ENCODE results near the gene SSH2.
"Not testable (repeated sequence)": the region's sequence is repeated elsewhere in the genome, so short reads cannot be mapped to it uniquely, and the experiment has no call there.

The SSH2 gene

GRCh38 chr17:29862951-29863350, 67.1 kb downstream of the SSH2 start:
- H3K79me2 ChIP-seq (ENCODE audit: low read length) = 0 out of 2 replicates have a peak, but pooled peaks cover 9% of the 10 kb centered on the region
- no peaks in the 10 kb centered on the region for H3K27me3 ChIP-seq (ENCODE audit: low read depth, low read length)

GRCh38 chr17:29862127-29862526, 67.9 kb downstream of the SSH2 start:
- Histone ChIP-seq H4K20me1 (ENCODE audit: insufficient read depth, low read length) (no peaks in the 10 kb centered on the region), H3K79me2 (ENCODE audit: low read length) (0 out of 2 replicates have a peak, but pooled peaks cover 9% of the 10 kb centered on the region), H3K36me3 (replicated peaks; ENCODE audit: low read depth, low read length) (no peaks in the 10 kb centered on the region), H2AFZ (ENCODE audit: low read depth, low read length) (no peak overlapping the region), H3K27ac (ENCODE audit: low read length) (no peak overlapping the region), H3K4me3 (ENCODE audit: low read length) (no peak overlapping the region), H3K4me1 (ENCODE audit: low read length) (peaks cover 7% of the 10 kb centered on the region), H3K27me3 (ENCODE audit: low read depth, low read length) (no peaks in the 10 kb centered on the region), H3K9me3 (ENCODE audit: insufficient read depth, low read length) (no peaks in the 10 kb centered on the region), H3K4me2 (ENCODE audit: low read length) (no peak overlapping the region), H3K9ac (ENCODE audit: low read length) (no peak overlapping the region)
- TF ChIP-seq CTCF (IDR thresholded peaks at IDR 0.05; ENCODE audit: low read depth, low read length) = no peak
- TF ChIP-seq EZH2phosphoT487 (IDR thresholded peaks at IDR 0.05; ENCODE audit: low read depth) = no peak

More at GRCh38 chr17:29862951-29863350, 67.1 kb downstream of the SSH2 start:
- Histone ChIP-seq H3K9ac (ENCODE audit: low read length) (no peak overlapping the region), H3K4me2 (ENCODE audit: low read length) (no peak overlapping the region), H3K36me3 (replicated peaks; ENCODE audit: low read depth, low read length) (no peaks in the 10 kb centered on the region), H4K20me1 (ENCODE audit: insufficient read depth, low read length) (no peaks in the 10 kb centered on the region), H3K4me3 (ENCODE audit: low read length) (no peak overlapping the region), H3K9me3 (ENCODE audit: insufficient read depth, low read length) (no peaks in the 10 kb centered on the region), H2AFZ (ENCODE audit: low read depth, low read length) (no peak overlapping the region), H3K4me1 (ENCODE audit: low read length) (peaks cover 15% of the 10 kb centered on the region), H3K27ac (ENCODE audit: low read length) (no peak overlapping the region)
- TF ChIP-seq CTCF (IDR thresholded peaks at IDR 0.05; ENCODE audit: low read depth, low read length) (no peak), EZH2phosphoT487 (IDR thresholded peaks at IDR 0.05; ENCODE audit: low read depth) (no peak)

GRCh38 chr17:29859445-29859844, 70.6 kb downstream of the SSH2 start:
- H3K79me2 ChIP-seq (ENCODE audit: low read length); H3K4me1 ChIP-seq (ENCODE audit: low read length); H3K27me3 ChIP-seq (ENCODE audit: low read depth, low read length); H3K27ac ChIP-seq (ENCODE audit: low read length); H3K36me3 ChIP-seq (replicated peaks; ENCODE audit: low read depth, low read length); H4K20me1 ChIP-seq (ENCODE audit: insufficient read depth, low read length); H3K9me3 ChIP-seq (ENCODE audit: insufficient read depth, low read length); H2AFZ ChIP-seq (ENCODE audit: low read depth, low read length); H3K9ac ChIP-seq (ENCODE audit: low read length); H3K4me3 ChIP-seq (ENCODE audit: low read length); H3K4me2 ChIP-seq (ENCODE audit: low read length): not testable (repeated sequence)

GRCh38 chr17:29857823-29858222, 72.2 kb downstream of the SSH2 start:
- no peaks in the 10 kb centered on the region for H3K27me3 ChIP-seq (ENCODE audit: low read depth, low read length)
- H3K4me2 ChIP-seq (ENCODE audit: low read length) = no peak overlapping the region
- no peaks in the 10 kb centered on the region for H3K4me1 ChIP-seq (ENCODE audit: low read length)
- H3K9me3 ChIP-seq (ENCODE audit: insufficient read depth, low read length) = no peaks in the 10 kb centered on the region
- no peak overlapping the region for H3K4me3 ChIP-seq (ENCODE audit: low read length)
- no peak overlapping the region for H3K9ac ChIP-seq (ENCODE audit: low read length)
- no peaks in the 10 kb centered on the region for H3K36me3 ChIP-seq (replicated peaks; ENCODE audit: low read depth, low read length)
- H3K79me2 ChIP-seq (ENCODE audit: low read length) = 0 out of 2 replicates have a peak, but pooled peaks cover 4% of the 10 kb centered on the region
- TF ChIP-seq EZH2phosphoT487 (IDR thresholded peaks at IDR 0.05; ENCODE audit: low read depth) (no peak), CTCF (IDR thresholded peaks at IDR 0.05; ENCODE audit: low read depth, low read length) (no peak)
- H2AFZ ChIP-seq (ENCODE audit: low read depth, low read length) = no peak overlapping the region
- H3K27ac ChIP-seq (ENCODE audit: low read length) = no peak overlapping the region
- H4K20me1 ChIP-seq (ENCODE audit: insufficient read depth, low read length) = no peaks in the 10 kb centered on the region

GRCh38 chr17:29857105-29857504, 72.9 kb downstream of the SSH2 start:
- not testable (repeated sequence) for H3K27ac ChIP-seq (ENCODE audit: low read length); H3K4me2 ChIP-seq (ENCODE audit: low read length); H3K9me3 ChIP-seq (ENCODE audit: insufficient read depth, low read length); H4K20me1 ChIP-seq (ENCODE audit: insufficient read depth, low read length); H3K4me3 ChIP-seq (ENCODE audit: low read length); H3K9ac ChIP-seq (ENCODE audit: low read length); H3K79me2 ChIP-seq (ENCODE audit: low read length); H3K4me1 ChIP-seq (ENCODE audit: low read length); H3K27me3 ChIP-seq (ENCODE audit: low read depth, low read length); H3K36me3 ChIP-seq (replicated peaks; ENCODE audit: low read depth, low read length); H2AFZ ChIP-seq (ENCODE audit: low read depth, low read length)

All from OCI-LY3 (cell line).